WTC11 (cell line): ENCODE results near the gene FSD1. TPM values are rescaled to one million over a fixed set of nuclear protein-coding genes. Genes with fewer than 3 reads are reported as not detected.

Source experiments
- ATF2 ChIP-seq: sonication (generic); formaldehyde crosslinking; IDR thresholded peaks from 2 replicates; pipeline ENCODE4 v1.8.1; 2022; ENCODE audit warnings: low read depth, missing genetic modification reagents, borderline replicate concordance
- CBFB ChIP-seq: sonication (generic); formaldehyde crosslinking; IDR thresholded peaks from 2 replicates; pipeline ENCODE4 v1.8.1; 2022; ENCODE audit warnings: mild to moderate bottlenecking, low read depth, missing genetic modification reagents
- ERG ChIP-seq: fragments of 250-450 bp; sonication (Bioruptor Pico); IDR thresholded peaks from 2 replicates; pipeline ENCODE4 v1.8.0; 2021; ENCODE audit warnings: mild to moderate bottlenecking
- FOXJ3 ChIP-seq: sonication (generic); formaldehyde crosslinking; IDR thresholded peaks from 2 replicates; pipeline ENCODE4 v1.9.0; 2021; ENCODE audit warnings: missing genetic modification reagents, mild to moderate bottlenecking, borderline replicate concordance
- FOXK1 ChIP-seq: sonication (generic); formaldehyde crosslinking; IDR thresholded peaks from 2 replicates; pipeline ENCODE4 v1.8.0; 2022; ENCODE audit warnings: mild to moderate bottlenecking, moderate library complexity, missing genetic modification reagents
- FOXP1 ChIP-seq: sonication (generic); formaldehyde crosslinking; IDR thresholded peaks from 2 replicates; pipeline ENCODE4 v1.8.0; 2022; ENCODE audit warnings: missing genetic modification reagents, mild to moderate bottlenecking, moderate library complexity, borderline replicate concordance
- FOXP4 ChIP-seq: sonication (generic); formaldehyde crosslinking; IDR thresholded peaks from 2 replicates; pipeline ENCODE4 v1.8.0; 2022; ENCODE audit warnings: mild to moderate bottlenecking, missing genetic modification reagents
- IRF2 ChIP-seq: sonication (generic); formaldehyde crosslinking; IDR thresholded peaks from 2 replicates; pipeline ENCODE4 v1.8.0; 2022; ENCODE audit warnings: low read depth, missing genetic modification reagents, borderline replicate concordance
- JUN ChIP-seq: sonication (generic); formaldehyde crosslinking; IDR thresholded peaks from 2 replicates; pipeline ENCODE4 v1.8.0; 2023; ENCODE audit warnings: mild to moderate bottlenecking, missing genetic modification reagents
- NFE2L1 ChIP-seq: sonication (generic); formaldehyde crosslinking; IDR thresholded peaks from 2 replicates; pipeline ENCODE4 v1.8.1; 2023; ENCODE audit warnings: missing genetic modification reagents
- SMAD4 ChIP-seq: sonication (generic); formaldehyde crosslinking; IDR thresholded peaks from 2 replicates; pipeline ENCODE4 v1.8.0; 2022; ENCODE audit warnings: mild to moderate bottlenecking, missing genetic modification reagents
- SOX15 ChIP-seq: fragments of 250-450 bp; sonication (Bioruptor Pico); IDR thresholded peaks from 2 replicates; pipeline ENCODE4 v1.9.0; 2021; ENCODE audit warnings: mild to moderate bottlenecking
- TEAD4 ChIP-seq: sonication (generic); formaldehyde crosslinking; IDR thresholded peaks from 2 replicates; pipeline ENCODE4 v1.8.0; 2022; ENCODE audit warnings: mild to moderate bottlenecking, missing genetic modification reagents
- TP53 ChIP-seq: sonication (generic); formaldehyde crosslinking; IDR thresholded peaks from 2 replicates; pipeline ENCODE4 v1.8.1; 2023; ENCODE audit warnings: mild to moderate bottlenecking, missing genetic modification reagents
- ZNF121 ChIP-seq: sonication (generic); formaldehyde crosslinking; IDR thresholded peaks from 2 replicates; pipeline ENCODE4 v1.8.0; 2023; ENCODE audit warnings: missing genetic modification reagents
- ZNF396 ChIP-seq: fragments of 250-450 bp; sonication (Bioruptor Pico); IDR thresholded peaks from 2 replicates; pipeline ENCODE4 v1.8.0; 2021; ENCODE audit warnings: mild to moderate bottlenecking, moderate library complexity, borderline replicate concordance
- ZNF512 ChIP-seq: sonication (generic); formaldehyde crosslinking; IDR thresholded peaks from 2 replicates; pipeline ENCODE4 v1.8.1; 2022; ENCODE audit warnings: missing genetic modification reagents, borderline replicate concordance
- ZNF532 ChIP-seq: fragments of 250-450 bp; sonication (Bioruptor Pico); IDR thresholded peaks from 2 replicates; pipeline ENCODE4 v1.9.0; 2021; ENCODE audit warnings: mild to moderate bottlenecking, borderline replicate concordance
- ZSCAN18 ChIP-seq: fragments of 250-450 bp; sonication (Bioruptor Pico); IDR thresholded peaks from 2 replicates; pipeline ENCODE4 v2.1.2; 2022; ENCODE audit warnings: mild to moderate bottlenecking, moderate library complexity
- total RNA-seq: library from RNA; stranded (reverse); gene quantifications from 3 replicates; pipeline ENCODE4 v1.2.3, GENCODE V29; 2021
- TF ChIP-seq, protein P1 (sequence below): sonication (generic); formaldehyde crosslinking; IDR thresholded peaks from 2 replicates; pipeline ENCODE4 v1.8.1; 2022; ENCODE audit warnings: low read depth, mild to moderate bottlenecking, moderate library complexity, missing genetic modification reagents, borderline replicate concordance
- TF ChIP-seq, protein P2 (sequence below): sonication (generic); formaldehyde crosslinking; IDR thresholded peaks from 2 replicates; pipeline ENCODE4 v1.8.0; 2022; ENCODE audit warnings: missing genetic modification reagents

Gene FSD1
- total RNA-seq, 1 experiment from 2014 or later: 61.3 TPM

GRCh38 chr19:4328243-4328990 is 24.0 kb downstream of the FSD1 start (continued):
- TF ChIP-seq ATF2 (CRISPR knock-in tag) (no peak), ZSCAN18 (CRISPR knock-in tag) (no peak), FOXJ3 (no peak), IRF2 (no peak), CBFB (CRISPR knock-in tag) (no peak), TP53 (CRISPR knock-in tag) (no peak), NFE2L1 (CRISPR knock-in tag) (peak; percentile 27; the same call in 1 of the 2 replicates), FOXP4 (0 out of 2 replicates have a peak, but pooled peaks have one; percentile 48), FOXK1 (peak; percentile 61; the same call in 1 of the 2 replicates), TEAD4 (CRISPR knock-in tag) (no peak), ZNF121 (CRISPR knock-in tag) (0 out of 2 replicates have a peak, but pooled peaks have one; percentile 7), ZNF512 (CRISPR knock-in tag) (no peak), SOX15 (no peak), ERG (CRISPR knock-in tag) (no peak), FOXP1 (CRISPR knock-in tag) (peak; percentile 54; the same call in 1 of the 2 replicates), ZNF532 (CRISPR knock-in tag) (no peak), ZNF396 (CRISPR knock-in tag) (no peak), SMAD4 (CRISPR knock-in tag) (no peak), JUN (CRISPR knock-in tag) (0 out of 2 replicates have a peak, but pooled peaks have one; percentile 46)
- TF ChIP-seq, protein P1, sequence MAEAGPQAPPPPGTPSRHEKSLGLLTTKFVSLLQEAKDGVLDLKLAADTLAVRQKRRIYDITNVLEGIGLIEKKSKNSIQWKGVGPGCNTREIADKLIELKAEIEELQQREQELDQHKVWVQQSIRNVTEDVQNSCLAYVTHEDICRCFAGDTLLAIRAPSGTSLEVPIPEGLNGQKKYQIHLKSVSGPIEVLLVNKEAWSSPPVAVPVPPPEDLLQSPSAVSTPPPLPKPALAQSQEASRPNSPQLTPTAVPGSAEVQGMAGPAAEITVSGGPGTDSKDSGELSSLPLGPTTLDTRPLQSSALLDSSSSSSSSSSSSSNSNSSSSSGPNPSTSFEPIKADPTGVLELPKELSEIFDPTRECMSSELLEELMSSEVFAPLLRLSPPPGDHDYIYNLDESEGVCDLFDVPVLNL (CRISPR knock-in tag): no peak
- TF ChIP-seq, protein P2, sequence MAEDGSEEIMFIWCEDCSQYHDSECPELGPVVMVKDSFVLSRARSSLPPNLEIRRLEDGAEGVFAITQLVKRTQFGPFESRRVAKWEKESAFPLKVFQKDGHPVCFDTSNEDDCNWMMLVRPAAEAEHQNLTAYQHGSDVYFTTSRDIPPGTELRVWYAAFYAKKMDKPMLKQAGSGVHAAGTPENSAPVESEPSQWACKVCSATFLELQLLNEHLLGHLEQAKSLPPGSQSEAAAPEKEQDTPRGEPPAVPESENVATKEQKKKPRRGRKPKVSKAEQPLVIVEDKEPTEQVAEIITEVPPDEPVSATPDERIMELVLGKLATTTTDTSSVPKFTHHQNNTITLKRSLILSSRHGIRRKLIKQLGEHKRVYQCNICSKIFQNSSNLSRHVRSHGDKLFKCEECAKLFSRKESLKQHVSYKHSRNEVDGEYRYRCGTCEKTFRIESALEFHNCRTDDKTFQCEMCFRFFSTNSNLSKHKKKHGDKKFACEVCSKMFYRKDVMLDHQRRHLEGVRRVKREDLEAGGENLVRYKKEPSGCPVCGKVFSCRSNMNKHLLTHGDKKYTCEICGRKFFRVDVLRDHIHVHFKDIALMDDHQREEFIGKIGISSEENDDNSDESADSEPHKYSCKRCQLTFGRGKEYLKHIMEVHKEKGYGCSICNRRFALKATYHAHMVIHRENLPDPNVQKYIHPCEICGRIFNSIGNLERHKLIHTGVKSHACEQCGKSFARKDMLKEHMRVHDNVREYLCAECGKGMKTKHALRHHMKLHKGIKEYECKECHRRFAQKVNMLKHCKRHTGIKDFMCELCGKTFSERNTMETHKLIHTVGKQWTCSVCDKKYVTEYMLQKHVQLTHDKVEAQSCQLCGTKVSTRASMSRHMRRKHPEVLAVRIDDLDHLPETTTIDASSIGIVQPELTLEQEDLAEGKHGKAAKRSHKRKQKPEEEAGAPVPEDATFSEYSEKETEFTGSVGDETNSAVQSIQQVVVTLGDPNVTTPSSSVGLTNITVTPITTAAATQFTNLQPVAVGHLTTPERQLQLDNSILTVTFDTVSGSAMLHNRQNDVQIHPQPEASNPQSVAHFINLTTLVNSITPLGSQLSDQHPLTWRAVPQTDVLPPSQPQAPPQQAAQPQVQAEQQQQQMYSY (CRISPR knock-in tag): peak; percentile 89
